Middle frontal gyrus (tissue), 1 donor: Measurements from ENCODE around the gene RAB1A.

ENCODE experiments used
- DNase-seq: peaks from one replicate; pipeline ENCODE4 v3.0.0-alpha.2; 2015; ENCODE audit warnings: low spot score; ENCODE audit errors: extremely low spot score

Gene RAB1A

DNA sequence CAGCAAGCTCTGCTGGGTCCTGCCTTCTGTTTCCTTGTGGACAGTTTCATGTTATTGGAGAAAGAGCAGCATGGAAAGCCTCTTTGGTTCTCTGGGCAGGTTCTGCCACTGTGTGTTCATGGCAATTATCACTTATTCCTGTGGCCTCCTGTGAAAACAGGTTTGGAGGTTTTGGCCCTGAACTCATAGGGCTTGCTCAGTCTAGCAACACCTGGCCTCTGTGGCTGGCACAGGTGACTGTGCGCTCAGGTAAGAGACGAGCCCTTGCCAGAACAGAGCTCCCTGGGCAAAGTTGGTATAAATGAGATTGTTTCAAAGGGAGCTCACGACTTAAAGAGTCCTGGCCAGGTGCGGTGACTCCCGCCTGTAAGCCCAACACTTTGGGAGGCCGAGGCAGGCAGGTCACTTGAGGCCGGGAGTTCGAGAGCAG is 68.0 kb downstream of the RAB1A start:
- DNase-seq: no peak

DNA sequence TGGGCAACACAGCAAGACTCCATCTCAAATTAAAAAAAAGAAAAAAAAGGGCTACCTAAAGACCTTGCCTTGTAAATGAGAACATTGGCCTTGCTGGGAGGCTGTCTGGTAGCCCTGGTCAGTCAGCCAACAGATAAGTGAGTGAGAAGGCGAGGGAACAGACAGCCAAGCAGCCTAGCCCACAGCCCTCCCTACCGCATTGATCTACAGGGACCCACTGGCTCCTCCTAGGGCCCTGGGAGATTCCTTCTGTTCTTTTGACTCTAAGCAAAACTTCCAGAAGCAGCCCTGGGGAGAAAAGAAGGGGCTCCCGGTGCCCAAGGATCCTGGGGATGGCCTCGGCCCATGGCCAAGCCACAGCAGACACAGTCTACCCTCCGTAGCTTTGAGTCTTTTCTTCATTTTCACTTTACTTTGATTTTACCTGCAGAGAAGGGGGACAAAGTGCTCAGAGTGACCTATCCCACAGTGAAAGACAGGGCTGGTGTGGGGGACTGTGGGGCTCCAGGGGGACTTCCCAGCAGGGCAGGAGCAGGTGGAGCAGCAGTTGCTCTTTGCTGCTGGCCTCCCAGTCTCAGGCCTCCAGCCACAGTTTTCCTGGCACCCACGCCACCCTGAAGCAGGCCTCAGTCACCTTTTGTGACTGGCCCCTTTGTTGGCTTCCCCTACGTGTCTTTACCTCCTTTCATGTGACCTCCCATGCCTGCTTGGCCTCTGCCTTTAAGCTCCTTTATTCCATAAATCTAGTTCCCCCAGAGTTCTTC is 68.6 kb downstream of the RAB1A start:
- no peak for DNase-seq

DNA sequence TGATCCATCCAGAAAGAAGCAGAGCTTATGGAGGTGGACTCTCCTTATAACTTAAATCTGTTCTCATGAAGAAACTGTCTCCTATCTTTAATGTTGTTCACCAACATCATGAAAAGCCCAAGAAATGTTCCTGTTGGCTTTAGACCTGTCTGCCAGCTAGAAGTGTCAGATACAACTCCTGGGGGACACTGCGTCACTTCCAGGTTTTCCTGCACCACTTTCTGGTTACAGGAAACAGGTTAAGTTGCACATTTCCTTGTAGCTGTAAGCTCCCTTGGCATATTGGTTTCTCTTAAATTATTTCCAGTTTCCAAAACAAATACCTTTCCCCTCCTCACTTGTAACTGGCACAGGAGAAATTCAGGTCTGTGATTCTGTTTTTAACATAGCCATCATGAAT is 70.8 kb downstream of the RAB1A start:
- DNase-seq: no peak

DNA sequence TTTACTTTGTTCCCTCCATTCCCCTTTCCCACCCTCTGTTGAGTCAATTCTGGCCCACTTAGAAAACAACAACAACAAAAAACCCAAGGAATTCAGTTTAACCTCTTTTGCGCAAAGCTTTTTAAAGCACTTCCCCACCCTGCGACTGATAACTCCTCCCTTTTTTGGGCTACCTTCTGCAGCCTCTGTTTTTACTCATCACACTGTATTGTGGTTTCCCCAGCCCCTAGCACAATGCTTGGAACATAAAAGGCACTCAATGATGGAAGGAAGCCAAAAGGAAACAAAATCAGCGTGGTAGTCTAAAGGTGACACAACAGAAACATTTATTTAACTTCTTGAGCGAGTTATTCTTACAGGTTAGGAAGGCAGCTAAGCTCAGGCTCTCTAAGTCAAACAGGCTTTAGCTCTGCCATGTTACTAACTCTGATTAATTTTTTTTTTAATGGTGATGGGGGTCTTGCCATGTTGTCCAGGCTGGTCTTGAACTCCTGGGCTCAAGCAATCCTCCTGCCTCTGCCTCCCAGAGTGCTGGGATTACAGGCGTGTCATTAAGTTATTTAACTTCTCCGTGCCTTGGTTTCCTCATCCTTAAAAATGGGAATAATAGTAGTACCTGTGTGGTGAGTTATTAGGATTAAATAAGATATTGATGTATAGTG is 72.4 kb downstream of the RAB1A start:
- no peak for DNase-seq

DNA sequence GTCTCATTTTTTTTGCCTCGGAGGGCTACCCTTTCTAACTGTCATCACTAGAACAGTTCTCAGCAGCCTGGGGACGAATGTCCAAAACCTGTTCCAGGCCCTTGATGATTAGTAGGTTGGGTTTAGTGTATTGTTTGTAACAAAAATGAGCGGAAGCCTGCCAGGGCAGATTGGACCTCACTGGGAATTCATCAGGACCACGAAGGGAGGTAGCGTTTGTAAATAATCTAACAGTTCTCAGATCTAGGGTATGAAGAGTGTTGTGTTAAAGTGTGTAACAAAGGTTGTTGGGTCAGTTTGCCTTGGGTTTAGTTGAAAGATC is 72.9 kb downstream of the RAB1A start:
- no peak for DNase-seq

DNA sequence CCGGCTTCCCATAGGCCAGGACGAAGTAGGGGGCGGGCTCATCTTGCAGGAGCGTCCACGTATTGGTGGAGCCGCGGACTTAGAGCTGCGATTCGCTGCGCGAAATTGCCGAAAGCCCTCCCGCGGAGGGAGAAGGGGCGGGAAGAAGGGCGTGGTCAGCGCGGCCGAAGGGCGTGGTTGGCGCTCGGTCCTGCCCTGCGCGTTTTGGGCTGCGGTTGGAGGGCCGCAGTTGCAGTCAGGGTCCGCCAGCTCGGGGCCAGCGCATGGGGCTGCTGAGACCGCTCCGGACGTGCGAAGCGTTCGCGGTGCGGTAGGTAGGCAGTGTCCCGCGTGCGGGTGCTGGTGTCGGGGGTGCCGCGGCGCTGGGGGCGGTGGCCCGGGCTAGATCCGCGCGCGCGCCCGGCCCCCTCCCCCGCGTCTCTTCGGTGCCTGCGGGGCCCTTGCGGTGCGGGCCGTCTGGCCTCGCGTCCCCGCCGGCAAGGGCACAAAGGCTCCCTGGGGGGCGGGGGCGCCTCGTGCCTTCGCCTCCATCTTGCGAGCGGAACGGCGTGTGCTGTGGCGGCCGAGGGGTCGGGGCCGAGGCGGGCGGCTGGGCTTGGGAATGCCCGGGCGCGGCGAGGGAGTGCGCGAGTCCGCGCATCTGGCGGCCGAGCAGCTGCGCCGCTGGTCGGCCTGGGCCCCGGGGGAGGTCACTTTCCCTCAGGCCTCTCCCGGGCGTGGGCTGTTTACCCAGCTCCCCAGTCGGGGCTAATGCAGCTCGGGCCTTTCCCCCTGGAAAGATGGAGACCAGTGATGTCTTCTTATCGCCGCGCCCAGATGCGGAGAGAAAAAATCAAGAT is 73.5 kb downstream of the RAB1A start, which contains the start of gene CEP68:
TSS of gene CEP68 (plus strand) at position 202 of the 839 bp plus-strand sequence. CDS start 13,029 bp downstream, outside the sequence.
- peak; percentile 93 for DNase-seq

DNA sequence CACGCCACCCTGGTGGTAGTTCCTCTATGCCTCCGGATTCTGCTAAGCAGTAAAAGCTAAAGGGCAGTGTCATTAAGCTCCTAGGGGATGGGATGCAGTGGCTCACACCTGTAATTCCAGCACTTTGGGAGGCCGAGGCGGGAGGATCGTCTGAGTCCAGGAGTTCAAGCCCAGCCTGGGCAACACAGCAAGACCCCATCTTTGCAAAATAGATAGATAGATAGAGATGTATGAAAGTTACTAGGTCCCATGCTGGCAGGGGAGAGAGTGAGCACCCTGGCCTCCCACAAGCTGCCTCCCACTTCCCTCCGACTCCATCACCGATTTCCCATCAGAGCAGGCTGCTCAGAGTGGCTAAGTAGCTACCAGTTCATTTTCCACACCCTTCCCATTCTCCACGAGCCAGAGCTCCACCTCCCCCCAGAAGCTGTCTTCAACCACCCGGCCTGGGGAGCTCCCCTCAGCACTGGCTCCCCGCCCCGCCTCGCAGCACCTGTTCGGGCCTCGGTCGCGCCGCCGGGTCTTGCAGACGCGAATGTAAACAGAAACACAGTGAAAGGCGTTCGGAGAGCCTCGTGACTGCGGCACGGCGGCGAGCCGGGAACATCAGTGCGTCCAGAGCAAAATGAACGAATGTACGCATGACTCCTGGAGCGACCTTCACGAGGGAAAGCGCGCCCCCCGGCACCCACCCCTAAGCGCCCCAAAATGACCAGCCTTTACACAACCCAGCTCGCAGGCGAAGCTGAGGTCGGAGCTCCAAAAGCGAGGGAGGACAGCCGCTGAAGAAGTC is 74.3 kb downstream of the RAB1A start:
- DNase-seq: no peak

DNA sequence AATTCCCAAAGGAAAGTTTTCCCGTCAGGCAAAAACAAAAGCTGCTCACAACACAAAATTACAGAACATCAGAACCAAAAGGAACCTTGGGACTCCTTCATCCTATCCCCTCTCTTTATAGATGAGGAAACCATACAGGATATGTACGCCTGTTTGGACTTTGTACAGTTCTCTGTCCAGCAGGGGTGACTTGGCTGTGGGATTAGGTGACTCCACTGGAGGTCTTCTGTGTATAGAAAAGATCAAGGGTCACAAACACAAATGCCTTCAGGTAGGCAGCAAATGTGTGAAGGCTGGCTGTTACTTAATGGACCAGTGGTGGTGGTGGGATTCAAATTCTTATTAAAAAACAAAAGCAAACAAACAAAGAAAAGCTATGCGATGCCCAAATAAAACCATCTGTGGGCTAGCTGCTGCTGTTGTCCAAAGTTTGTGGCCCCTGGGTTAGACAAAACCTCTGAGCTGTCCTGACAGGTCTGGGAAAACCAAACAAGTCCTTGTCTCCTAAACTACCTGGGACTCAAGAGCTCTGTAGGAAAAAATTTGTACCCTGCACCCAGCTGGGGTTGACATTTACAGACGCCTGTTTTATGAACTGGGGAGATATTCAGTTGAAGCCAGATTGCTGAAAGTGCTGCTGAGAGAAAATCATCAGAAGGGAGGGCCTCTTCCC is 75.0 kb downstream of the RAB1A start:
- DNase-seq: no peak

DNA sequence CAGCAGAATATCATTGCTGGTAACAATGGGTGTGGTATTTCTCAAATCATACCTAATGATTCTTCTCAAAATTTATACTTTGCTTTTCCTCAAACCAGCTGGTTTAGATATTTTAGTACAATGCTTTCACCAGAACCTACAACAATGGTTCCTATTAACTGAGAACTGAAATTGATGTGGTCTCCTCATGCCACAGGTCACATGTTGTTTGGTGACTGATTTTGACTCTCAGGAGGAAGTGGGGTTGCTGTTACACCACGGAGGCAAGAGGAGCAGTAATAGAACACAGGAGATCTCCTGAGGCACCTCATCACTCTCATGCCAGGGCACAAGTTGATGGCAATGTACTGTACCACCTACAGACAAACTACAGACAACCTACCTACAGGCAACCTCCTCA is 76.7 kb downstream of the RAB1A start:
- no peak for DNase-seq

DNA sequence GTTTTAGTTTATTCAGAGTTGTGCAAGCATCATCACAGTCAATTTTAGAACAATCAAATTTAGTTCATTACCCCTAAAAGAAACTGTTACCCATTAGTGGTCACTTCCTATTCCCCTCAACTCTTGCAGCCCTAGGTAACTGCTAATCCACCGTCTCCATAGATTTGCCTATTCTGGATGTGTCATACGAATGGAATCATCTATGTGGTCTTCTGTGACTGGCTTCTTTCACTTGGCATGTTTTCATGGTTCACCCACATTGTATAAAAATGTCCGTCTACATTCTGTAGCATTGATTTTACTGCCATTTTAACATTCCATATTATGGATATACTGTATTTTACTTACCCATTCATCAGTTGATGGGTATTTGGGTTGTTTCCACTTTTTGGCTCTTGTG is 79.0 kb downstream of the RAB1A start:
- DNase-seq: no peak

DNA sequence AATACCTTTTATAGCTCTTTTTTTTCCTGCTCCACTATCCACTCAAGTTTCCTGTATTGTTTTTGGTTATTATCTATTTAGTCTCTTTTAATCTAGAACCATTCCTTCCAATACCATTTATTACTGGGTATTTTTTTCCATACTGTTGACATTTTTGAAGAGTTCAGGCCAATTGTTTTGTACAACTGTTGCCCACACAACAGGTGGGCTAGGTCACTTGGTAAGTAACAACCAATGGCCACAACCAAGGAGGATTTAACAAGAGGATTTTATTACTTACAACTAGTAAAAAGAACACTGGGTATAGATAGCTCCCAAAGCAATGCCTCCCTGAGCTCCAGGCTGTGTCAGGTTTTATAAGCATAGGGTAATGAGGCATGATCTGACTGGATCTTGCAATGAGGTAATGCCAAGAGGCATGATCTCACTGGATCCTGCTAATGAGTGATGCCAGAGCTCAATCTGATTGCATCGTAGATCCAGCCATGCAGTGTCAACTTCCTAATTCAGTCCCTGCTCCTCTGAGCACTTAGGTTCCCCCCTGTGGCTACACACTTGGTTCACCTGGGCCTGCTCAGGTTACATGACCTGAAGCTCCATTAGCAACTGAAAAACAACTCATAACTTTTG is 80.8 kb downstream of the RAB1A start:
- DNase-seq: no peak

DNA sequence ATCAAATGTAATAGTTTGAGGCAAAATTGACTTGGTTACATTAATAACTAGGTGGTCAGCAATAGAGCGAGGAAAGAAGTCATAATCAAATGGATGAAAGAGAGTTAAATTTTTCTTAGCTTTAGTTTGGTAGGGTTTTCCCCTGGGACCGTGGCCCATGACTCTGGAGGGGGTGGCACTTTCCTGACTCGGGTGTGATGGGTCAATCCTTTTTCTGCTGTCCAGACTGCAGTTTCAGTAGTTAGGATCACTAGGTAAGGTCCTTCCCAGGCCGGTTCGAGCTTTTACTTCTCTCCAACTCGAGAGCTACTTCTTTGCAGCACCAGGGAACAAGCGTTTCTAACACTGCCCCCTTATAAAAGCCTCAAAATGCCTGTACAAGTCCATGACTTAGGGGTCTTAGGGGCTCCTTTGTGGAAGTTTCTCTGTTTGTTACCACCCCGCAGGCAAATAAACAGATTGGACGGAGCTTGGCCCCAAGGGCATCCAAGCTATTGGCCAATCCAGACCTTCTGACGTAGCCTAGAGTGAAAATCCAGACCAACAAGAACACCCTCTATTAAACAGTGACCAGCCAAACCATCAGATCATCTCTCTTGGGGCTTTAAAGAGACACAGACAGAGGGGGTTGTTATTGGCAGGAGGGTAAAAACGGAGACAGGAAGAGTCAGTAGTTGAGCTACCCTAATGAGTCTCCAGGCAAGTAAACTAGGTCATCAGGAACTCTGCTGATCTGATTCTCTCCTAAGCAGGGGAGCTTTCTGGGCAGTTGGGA is 83.1 kb downstream of the RAB1A start:
- DNase-seq: no peak

DNA sequence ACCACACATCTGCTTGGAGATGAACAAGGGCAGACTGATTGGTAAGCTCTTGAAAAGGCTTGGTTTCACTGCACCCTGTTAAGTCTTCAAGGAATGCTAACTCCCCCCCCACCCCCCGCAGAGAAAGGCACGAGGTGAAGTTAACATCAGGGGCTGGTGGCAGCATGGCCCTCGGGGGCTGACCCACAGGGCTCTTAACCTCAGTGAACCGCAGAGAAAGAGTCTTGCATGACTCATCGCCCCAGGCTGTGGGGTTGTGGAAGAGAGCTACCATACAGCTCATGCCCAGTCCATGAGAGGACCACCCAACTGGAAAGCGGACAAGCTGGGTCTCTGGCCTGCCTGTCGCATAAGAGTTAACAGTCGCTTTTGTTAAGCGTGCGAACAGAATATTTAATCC is 84.3 kb downstream of the RAB1A start:
- no peak for DNase-seq

DNA sequence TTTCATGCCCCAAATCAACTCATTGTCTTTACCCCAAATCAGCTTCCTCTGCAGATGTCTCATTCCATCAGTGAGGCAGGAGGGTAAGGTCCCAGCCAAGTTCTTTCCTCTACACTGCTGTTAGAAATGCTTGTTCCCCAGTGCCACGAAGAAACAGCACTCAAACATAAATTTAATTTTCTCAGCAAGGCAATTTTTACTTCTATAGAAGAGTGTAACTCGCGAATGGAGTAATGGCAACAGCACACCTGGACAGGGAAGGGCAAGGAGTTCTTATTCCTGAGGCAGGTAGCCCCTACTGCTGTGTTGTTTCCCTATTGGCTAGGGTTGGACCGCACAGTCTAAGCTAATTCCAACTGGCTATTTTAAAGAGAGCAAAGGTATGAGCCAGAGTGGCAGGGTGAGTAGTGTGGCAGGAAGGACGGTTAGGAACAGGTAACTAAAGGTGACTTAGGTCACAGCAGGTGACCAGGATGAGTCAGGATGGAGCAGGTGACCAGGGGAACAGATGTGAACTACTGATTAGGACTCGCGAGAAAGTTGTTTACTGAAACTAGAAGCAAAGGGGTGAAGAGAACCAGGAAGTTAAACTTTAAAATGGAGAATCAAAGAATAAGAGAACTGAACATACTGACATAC is 85.7 kb downstream of the RAB1A start:
- no peak for DNase-seq

DNA sequence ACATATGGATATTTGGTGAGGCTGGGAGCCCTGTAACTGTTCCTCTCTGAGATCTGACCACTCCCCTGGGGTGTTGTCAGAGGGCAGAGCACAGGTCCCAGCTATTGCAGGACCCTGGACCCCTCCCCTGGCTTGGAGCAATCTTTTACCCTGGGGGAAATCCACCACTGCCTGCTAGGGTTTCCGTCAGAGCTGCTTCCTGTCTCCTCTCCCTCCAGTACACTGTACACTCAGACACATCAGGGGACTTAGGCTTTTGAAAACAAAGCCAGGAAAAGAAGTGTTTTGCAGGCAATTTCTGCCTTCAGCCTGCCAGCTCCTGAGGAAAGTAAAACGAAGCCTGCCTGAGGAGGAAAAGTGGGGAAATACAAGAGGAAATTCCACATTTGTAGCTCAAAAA is 86.9 kb downstream of the RAB1A start:
- no peak for DNase-seq

DNA sequence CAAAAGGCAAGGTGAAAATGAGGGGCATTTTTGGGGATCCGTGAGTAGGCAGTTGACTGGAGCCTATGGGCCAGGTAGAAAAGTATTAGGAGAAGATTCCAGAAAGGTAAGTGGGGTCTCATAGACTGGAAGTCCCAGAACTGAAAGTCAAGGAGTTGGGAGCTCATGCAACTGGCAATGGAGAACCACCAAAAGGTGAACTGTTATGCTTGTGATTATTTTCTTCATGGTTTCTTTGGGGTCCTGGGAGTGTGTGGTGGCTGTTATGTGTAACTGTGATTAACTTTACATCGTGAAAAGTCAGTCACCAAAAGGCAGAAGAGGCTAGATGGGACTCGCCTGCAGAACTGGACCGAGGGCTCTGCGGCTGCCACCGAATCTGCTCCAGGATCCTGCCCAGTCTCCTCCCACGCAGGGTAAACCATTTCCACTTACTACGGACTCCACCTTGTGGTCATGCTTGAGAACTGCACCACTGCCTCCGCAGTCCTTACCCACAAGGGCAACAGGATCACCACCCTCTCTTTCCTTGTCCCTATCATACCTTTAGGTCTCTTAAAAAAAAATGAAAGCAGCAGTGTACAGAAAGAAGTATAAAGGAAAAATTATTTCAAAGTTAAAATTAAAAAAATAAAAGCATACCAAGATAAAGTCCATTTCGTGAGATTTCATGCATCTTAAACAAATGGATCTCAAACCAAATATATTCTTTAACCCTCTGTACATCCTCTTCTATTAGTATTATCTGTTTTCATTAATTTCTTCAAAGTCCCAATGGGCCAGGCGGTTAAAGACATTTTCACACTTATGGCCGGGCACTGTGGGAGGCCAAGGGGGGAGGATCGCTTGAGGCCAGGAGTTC is 89.3 kb downstream of the RAB1A start:
- peak; percentile 85 for DNase-seq

DNA sequence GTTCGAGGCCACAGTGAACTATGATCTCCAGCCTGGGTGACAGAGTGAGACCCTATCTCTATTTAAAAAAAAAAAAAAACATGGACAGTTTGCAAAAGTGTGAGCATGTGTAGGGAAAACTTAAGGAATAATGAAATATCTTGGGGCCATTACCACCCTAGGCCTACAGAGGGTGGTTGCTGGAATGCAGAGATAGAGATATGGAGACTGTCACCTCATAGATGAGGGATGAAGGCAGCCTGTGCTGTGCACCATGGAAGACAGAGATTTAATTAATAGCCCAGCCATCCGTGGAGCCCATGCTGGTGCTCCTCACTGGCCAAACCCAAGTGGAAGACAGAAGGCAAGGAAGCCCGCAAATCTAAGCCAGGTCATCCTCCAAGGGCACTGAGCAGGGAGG is 90.3 kb downstream of the RAB1A start:
- no peak for DNase-seq

DNA sequence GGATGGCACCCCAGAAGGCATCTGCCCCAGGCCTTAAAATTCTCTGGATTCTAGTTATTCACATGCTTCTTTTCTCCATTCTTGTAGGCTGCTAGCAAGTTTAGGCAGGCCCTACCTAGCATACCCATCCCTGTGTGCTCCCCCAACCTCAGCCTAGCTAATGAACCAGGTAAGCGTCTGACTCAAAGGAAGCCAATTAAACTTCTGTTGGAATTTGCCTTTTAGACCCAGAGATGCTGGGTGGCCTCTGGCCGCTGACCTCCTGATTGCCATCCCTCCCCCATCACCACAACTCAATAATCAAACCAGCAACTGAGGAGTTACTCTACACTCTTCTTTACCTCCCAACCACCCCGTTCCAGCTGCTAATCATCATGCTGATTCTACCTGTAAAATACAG is 92.7 kb downstream of the RAB1A start:
- DNase-seq: no peak
